ENCODE data around the gene CCRL2.
"Not testable (repeated sequence)": the region's sequence is repeated elsewhere in the genome, so short reads cannot be mapped to it uniquely, and the experiment has no call there.

DNA sequence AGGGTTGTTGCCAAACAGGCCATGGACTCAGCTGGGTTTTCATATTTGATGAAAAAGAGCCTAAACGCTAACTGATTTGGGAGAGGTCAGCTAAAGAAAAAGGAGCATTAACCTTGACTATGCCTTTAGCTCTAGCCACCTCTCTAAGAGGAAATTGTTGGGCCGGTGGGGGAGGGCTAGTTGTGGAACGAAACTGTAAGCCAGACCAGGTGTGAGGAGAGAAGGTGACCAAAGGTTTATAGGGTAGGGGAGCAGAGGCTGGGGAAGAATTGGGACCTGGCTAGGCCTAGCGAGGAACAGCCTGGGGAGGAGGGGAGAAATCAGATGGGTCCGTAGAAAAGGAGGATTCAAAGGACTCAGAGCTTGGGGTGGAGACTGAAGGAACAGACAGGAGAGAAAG is 15.5 kb upstream of the CCRL2 start:
- not testable (repeated sequence) for TF ChIP-seq EZH2 (IDR thresholded peaks at IDR 0.05; ENCODE audit: insufficient read depth, poor library complexity, severe bottlenecking); EZH2phosphoT487 (IDR thresholded peaks at IDR 0.05; ENCODE audit: insufficient read depth, low read depth)
